ENCODE data around the gene HAUS3. TPM values are rescaled to one million over a fixed set of nuclear protein-coding genes. Genes with fewer than 3 reads are reported as not detected.

HAUS3 gene
- total and polyA plus RNA-seq, 2 of the 13 experiments (the other 11 are each of a cell fraction or from before 2014, with no cell fraction given), result 3.9 to 12.6 TPM

DNA sequence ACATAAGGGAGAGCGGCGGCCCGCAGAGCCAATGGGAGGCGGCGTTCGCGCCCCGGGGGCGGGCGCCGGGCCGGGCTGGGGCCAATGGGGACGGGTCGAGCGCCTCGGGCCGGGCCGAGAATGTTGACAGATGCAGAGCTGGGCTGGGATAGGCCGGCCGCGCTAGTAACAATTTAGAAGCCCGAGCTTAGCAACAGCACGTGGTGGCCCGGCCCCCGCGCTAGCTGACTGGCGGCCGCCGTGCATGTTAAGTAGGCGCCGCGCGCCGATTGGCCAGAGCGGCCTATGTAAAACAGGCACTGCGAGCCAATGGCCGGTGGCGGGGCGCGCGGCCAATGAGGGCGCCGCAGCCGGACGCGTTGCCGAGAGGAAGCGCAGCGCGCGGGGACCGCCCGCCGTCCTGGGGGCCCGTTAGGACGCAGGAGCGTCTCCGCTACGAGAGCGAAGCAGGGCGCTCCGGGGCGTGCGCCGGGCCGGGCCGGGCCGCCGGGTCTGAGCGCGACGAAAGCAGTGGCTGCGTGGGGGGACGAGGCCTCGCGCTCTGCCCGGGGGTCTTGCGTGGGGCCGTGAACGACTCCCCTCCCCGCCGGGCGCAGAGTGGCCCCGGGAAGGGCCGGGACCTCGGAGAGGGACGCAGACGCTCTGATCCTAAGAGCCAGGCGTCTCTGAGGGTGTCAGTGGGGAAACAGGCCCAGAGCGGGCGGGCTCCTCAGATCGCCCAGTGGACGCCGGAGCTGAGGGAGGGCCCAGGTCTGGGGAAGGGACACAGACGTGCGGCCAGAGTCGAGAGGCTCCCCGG is 20.4 kb upstream of the HAUS3 start (continued):
- TF ChIP-seq, protein P1, sequence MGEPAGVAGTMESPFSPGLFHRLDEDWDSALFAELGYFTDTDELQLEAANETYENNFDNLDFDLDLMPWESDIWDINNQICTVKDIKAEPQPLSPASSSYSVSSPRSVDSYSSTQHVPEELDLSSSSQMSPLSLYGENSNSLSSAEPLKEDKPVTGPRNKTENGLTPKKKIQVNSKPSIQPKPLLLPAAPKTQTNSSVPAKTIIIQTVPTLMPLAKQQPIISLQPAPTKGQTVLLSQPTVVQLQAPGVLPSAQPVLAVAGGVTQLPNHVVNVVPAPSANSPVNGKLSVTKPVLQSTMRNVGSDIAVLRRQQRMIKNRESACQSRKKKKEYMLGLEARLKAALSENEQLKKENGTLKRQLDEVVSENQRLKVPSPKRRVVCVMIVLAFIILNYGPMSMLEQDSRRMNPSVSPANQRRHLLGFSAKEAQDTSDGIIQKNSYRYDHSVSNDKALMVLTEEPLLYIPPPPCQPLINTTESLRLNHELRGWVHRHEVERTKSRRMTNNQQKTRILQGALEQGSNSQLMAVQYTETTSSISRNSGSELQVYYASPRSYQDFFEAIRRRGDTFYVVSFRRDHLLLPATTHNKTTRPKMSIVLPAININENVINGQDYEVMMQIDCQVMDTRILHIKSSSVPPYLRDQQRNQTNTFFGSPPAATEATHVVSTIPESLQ (CRISPR knock-in tag; conservative IDR thresholded peaks at IDR 0.05), result 0 out of 2 replicates have a peak, but pooled peaks have one; percentile 38
- TF ChIP-seq ZNF558 (CRISPR knock-in tag; IDR thresholded peaks at IDR 0.05; ENCODE audit: borderline replicate concordance) (no peak), MED13 (CRISPR knock-in tag; IDR thresholded peaks at IDR 0.05) (no peak; the same call in 1 of the 2 replicates), SMARCE1 (IDR thresholded peaks at IDR 0.05; ENCODE audit: borderline replicate concordance) (no peak), ZBTB34 (CRISPR knock-in tag; IDR thresholded peaks at IDR 0.05) (no peak), ZNF773 (CRISPR knock-in tag; IDR thresholded peaks at IDR 0.05; ENCODE audit: borderline replicate concordance) (no peak), ZFP82 (CRISPR knock-in tag; IDR thresholded peaks at IDR 0.05; ENCODE audit: borderline replicate concordance) (no peak; the same call in 1 of the 2 replicates), HOXA3 (CRISPR knock-in tag; IDR thresholded peaks at IDR 0.05) (peak; percentile 67), LRRFIP1 (CRISPR knock-in tag; conservative IDR thresholded peaks at IDR 0.05) (no peak), MAZ (IDR thresholded peaks at IDR 0.05; ENCODE audit: borderline replicate concordance, low read depth, low read length) (no peak; the same call in 1 of the 2 replicates), MAZ (CRISPR knock-in tag; IDR thresholded peaks at IDR 0.05; ENCODE audit: low read depth) (peak; percentile 79; the same call in 1 of the 2 replicates), ZNF839 (CRISPR knock-in tag; IDR thresholded peaks at IDR 0.05; ENCODE audit: borderline replicate concordance) (no peak; the same call in 1 of the 2 replicates), ZNF775 (CRISPR knock-in tag; IDR thresholded peaks at IDR 0.05; ENCODE audit: borderline replicate concordance) (no peak), SCMH1 (CRISPR knock-in tag; IDR thresholded peaks at IDR 0.05; ENCODE audit: borderline replicate concordance) (no peak), DR1 (CRISPR knock-in tag; IDR thresholded peaks at IDR 0.05) (peak; percentile 36; the same call in 1 of the 2 replicates), ZNF691 (CRISPR knock-in tag; IDR thresholded peaks at IDR 0.05; ENCODE audit: borderline replicate concordance, low read depth) (no peak)

All from HepG2 (cell line).